Right atrium auricular region (tissue), 2 donors: ENCODE data around the gene RAB12. TPM values are rescaled to one million over a fixed set of nuclear protein-coding genes. Genes with fewer than 3 reads are reported as not detected.

Source experiments
- DNase-seq: peaks from one replicate; pipeline ENCODE4 v3.0.0-alpha.2; 2019; ENCODE audit warnings: low spot score
- H3K27ac ChIP-seq, 2 donors: fragments of 200-600 bp; sonication (generic); 1 replicate in 1 of 2; 2 replicates in 1 of 2; pipeline ENCODE4 v1.5.1; 2016 to 2019
- H3K27me3 ChIP-seq, 2 donors: fragments of 200-600 bp; sonication (generic); one replicate each; pipeline versions ENCODE4 v1.5.1 to v1.6.0; 2017 to 2019
- H3K36me3 ChIP-seq: fragments of 200-600 bp; sonication (generic); one replicate; pipeline ENCODE4 v1.5.1; 2016
- H3K4me1 ChIP-seq, 2 donors: fragments of 200-600 bp; sonication (generic); one replicate each; pipeline versions ENCODE4 v1.5.1 to v1.6.0; 2017 to 2019
- H3K4me3 ChIP-seq, 2 donors: fragments of 200-600 bp; sonication (generic); 1 replicate in 1 of 2; 2 replicates in 1 of 2; pipeline ENCODE4 v1.5.1; 2017 to 2019; ENCODE audit warnings: mild to moderate bottlenecking in 1 of 2, moderate library complexity in 1 of 2
- H3K9me3 ChIP-seq, 2 donors: fragments of 200-600 bp; sonication (generic); one replicate each; pipeline ENCODE4 v1.5.1; 2019
- CTCF ChIP-seq, 2 donors: fragments of 200-600 bp; sonication (generic); IDR thresholded peaks; one replicate each; pipeline ENCODE4 v1.5.1; 2019; ENCODE audit warnings: antibody characterized with exemption in 2 of 2
- total RNA-seq, 2 donors: library from RNA; depleted of rRNA; stranded (reverse); fragments of >200 nt; gene quantifications; one replicate each; pipeline ENCODE4 v1.1.0, GENCODE V29; 2016

Gene RAB12
- total RNA-seq, 2 donors from 2014 or later = 67.1 to 97.6 TPM

DNA sequence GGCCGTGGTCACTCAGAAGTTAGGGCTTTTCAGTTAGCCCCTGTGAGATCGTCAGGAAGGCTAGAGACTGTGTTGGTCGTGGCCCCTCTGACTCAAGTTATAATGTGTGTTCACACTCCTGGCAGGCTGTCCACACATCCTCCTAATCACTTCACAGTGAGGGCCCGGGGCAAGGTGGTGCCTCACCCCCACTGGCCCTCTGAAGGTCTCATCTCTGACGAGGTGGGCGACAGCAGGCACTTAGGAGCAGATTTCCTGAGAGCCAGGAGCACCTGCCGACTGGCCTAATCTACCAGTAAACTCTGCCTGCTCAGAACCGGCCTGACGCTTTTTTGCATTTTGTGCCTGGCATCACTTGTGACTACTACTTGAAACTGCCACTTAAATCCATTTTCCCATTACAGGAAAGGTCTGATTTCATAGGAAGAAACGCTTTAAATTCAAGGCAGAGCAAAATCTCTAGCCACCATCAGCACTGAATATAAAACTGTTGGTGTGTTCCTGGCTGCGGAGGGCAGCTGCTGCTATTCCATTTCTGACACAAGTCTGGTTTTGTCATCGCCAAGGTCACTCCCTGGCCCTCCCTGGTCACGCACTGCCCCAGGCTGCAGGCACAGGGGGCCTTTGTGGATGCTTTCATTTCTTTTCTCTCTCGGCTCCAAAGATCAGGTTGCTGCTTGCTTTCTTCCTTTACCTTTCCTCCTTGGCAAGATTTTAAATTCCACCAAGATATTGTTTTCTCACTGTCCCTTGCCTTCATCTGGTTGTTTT, 48.0 kb downstream of the RAB12 start:
- TF ChIP-seq CTCF (IDR thresholded peaks at IDR 0.05) = no peak
- H3K9me3 ChIP-seq = no peaks in the 10 kb centered on the region
- DNase-seq = no peak
- H3K4me3 ChIP-seq = no peak overlapping the region
- no peaks in the 10 kb centered on the region for H3K27me3 ChIP-seq
- no peak overlapping the region for H3K27ac ChIP-seq
- H3K36me3 ChIP-seq = no peaks in the 10 kb centered on the region
- no peaks in the 10 kb centered on the region for H3K4me1 ChIP-seq

GRCh38 chr18:8657873-8658470, 48.7 kb downstream of the RAB12 start:
- no peaks in the 10 kb centered on the region for H3K36me3 ChIP-seq
- H3K27me3 ChIP-seq = no peaks in the 10 kb centered on the region
- no peak for TF ChIP-seq CTCF (IDR thresholded peaks at IDR 0.05)

DNA sequence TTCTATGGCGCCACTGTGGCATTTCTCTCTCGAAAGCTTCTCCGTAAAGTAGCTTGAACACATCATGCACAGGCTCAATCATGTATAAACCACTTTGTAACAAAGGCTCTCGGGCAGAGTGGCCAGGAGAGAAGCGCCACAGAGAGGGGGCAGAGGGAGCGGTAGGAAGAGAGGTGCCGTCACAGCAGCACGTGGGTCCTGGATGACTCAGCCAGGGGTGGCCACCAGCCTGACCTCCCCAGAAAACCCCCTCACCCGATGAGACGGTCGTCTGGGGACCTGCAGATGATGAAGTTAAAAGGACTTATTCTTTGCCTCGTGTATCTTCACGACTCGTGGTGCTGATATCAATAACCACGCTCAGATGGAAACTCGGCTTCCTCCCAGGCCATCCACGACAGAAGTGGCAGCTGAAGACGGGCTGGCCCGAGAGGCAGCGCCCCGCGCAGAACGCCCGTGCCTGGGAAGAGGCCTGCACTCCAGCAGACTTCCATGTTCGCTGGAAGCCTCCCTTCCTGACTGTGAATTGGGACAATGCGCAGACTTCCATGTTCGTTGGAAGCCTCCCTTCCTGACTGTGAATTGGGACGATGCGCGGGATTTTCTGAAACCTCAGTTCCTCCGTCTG, 49.7 kb downstream of the RAB12 start:
- H3K4me1 ChIP-seq = no peaks in the 10 kb centered on the region
- no peak for DNase-seq
- no peaks in the 10 kb centered on the region for H3K36me3 ChIP-seq
- no peak overlapping the region for H3K27ac ChIP-seq
- H3K27me3 ChIP-seq = no peaks in the 10 kb centered on the region
- no peak overlapping the region for H3K4me3 ChIP-seq
- no peaks in the 10 kb centered on the region for H3K9me3 ChIP-seq
- no peak for TF ChIP-seq CTCF (IDR thresholded peaks at IDR 0.05)

More at GRCh38 chr18:8657873-8658470, 48.7 kb downstream of the RAB12 start:
- no peak overlapping the region for H3K4me3 ChIP-seq
- H3K9me3 ChIP-seq = no peaks in the 10 kb centered on the region
- no peak for DNase-seq
- H3K27ac ChIP-seq = no peak overlapping the region
- H3K4me1 ChIP-seq = no peaks in the 10 kb centered on the region

DNA sequence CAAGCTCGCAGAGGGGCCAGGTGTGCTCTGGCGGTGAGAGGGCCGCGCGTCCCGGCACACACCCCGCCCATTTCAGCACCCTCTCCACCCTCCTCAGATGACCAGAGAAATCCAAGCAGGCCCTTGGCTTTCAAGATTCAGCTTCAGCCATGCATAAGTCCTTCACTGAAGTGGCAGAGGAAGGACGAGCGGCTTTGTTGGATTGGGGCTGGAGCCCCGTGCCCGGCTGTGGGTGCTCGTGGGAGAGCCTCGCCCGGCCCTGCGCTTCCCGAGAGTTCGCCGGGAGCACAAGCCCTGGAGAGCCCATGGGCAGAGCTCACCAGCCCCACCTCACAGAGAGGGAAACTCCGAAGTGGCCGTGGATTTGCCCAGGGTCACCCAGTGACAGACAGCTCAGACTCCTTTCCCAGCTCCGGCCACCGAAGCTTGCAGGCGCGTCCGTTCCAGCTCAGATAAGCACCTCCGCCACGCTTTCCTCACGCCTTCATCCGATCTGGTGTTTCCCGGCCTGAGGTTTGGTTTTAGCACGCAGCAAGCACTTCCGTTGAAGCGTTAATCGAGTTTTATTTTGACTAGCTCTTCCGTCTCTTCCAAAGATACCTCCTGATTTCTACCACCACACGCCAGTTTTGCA, 50.5 kb downstream of the RAB12 start:
- no peaks in the 10 kb centered on the region for H3K4me1 ChIP-seq
- no peak overlapping the region for H3K4me3 ChIP-seq
- H3K36me3 ChIP-seq = no peaks in the 10 kb centered on the region
- no peak for DNase-seq
- no peaks in the 10 kb centered on the region for H3K27me3 ChIP-seq
- no peak for TF ChIP-seq CTCF (IDR thresholded peaks at IDR 0.05)
- H3K27ac ChIP-seq = no peak overlapping the region
- no peaks in the 10 kb centered on the region for H3K9me3 ChIP-seq

- H3K4me1 ChIP-seq = no peaks in the 10 kb centered on the region
- no peak for TF ChIP-seq CTCF (IDR thresholded peaks at IDR 0.05)
- H3K36me3 ChIP-seq = no peaks in the 10 kb centered on the region
- no peak for DNase-seq
- no peaks in the 10 kb centered on the region for H3K27me3 ChIP-seq
- no peak overlapping the region for H3K27ac ChIP-seq
- H3K4me3 ChIP-seq = no peak overlapping the region
- H3K9me3 ChIP-seq = no peaks in the 10 kb centered on the region
Measured at GRCh38 chr18:8660316-8660715, 51.1 kb downstream of the RAB12 start.
